Measurements from ENCODE around the gene NF2. TPM values are rescaled to one million over a fixed set of nuclear protein-coding genes. Genes with fewer than 3 reads are reported as not detected.

NF2 gene
- total and polyA plus RNA-seq, 2 donors, result 7.0 to 22.2 TPM

- H3K9me3 ChIP-seq (ENCODE audit: control insufficient read depth in 2 of 2, insufficient read depth in 1 of 2, low read length in 1 of 2), result no peaks in the 10 kb centered on the region
- DNase-seq (ENCODE audit: low read depth in 6 of 9, low spot score in 9 of 9), result no peak
- WGBS, result 91% methylated on average over 10 of the region's 10 CpGs
- H3K27me3 ChIP-seq (ENCODE audit: control insufficient read depth in 2 of 2, insufficient read depth in 1 of 2, low read length in 1 of 2), result no peaks in the 10 kb centered on the region
- no peak overlapping the region for H3K27ac ChIP-seq (ENCODE audit: low read depth in 1 of 2, low read length in 1 of 2)
- peaks cover 18 to 34% of the 10 kb centered on the region in 2 donors for H3K36me3 ChIP-seq (ENCODE audit: control insufficient read depth in 2 of 2, insufficient read depth in 2 of 2, low read length in 1 of 2)
- no peak overlapping the region for H3K4me3 ChIP-seq (ENCODE audit: low read length in 2 of 2)
- H3K4me1 ChIP-seq (ENCODE audit: control insufficient read depth in 2 of 2, insufficient read depth in 2 of 2, low read length in 2 of 2), result peaks cover 0 to 3% of the 10 kb centered on the region in 2 donors
These were observed 38.4 kb downstream of the NF2 start for GRCh38 chr22:29641700-29642330.

GRCh38 chr22:29642694-29643093 lies 39.3 kb downstream of the NF2 start:
- no peaks in the 10 kb centered on the region for H3K9me3 ChIP-seq (ENCODE audit: control insufficient read depth in 2 of 2, insufficient read depth in 1 of 2, low read length in 1 of 2)
- H3K4me1 ChIP-seq (ENCODE audit: control insufficient read depth in 2 of 2, insufficient read depth in 2 of 2, low read length in 2 of 2), result peaks cover 0 to 3% of the 10 kb centered on the region in 2 donors
- peaks cover 17 to 29% of the 10 kb centered on the region in 2 donors for H3K36me3 ChIP-seq (ENCODE audit: control insufficient read depth in 2 of 2, insufficient read depth in 2 of 2, low read length in 1 of 2)
- 85% methylated on average over 4 of the region's 4 CpGs for WGBS
- H3K27me3 ChIP-seq (ENCODE audit: control insufficient read depth in 2 of 2, insufficient read depth in 1 of 2, low read length in 1 of 2), result no peaks in the 10 kb centered on the region
- H3K27ac ChIP-seq (ENCODE audit: low read depth in 1 of 2, low read length in 1 of 2), result no peak overlapping the region
- DNase-seq (ENCODE audit: low read depth in 6 of 9, low spot score in 9 of 9), result no peak
- no peak overlapping the region for H3K4me3 ChIP-seq (ENCODE audit: low read length in 2 of 2)

GRCh38 chr22:29647954-29648737 lies 44.7 kb downstream of the NF2 start:
- 97% methylated on average over 6 of the region's 6 CpGs for WGBS
- Histone ChIP-seq H3K4me1 (ENCODE audit: control insufficient read depth in 2 of 2, insufficient read depth in 2 of 2, low read length in 2 of 2) (no peaks in the 10 kb centered on the region), H3K36me3 (ENCODE audit: control insufficient read depth in 2 of 2, insufficient read depth in 2 of 2, low read length in 1 of 2) (peaks cover 6 to 12% of the 10 kb centered on the region in 2 donors), H3K4me3 (ENCODE audit: low read length in 2 of 2) (no peak overlapping the region), H3K27me3 (ENCODE audit: control insufficient read depth in 2 of 2, insufficient read depth in 1 of 2, low read length in 1 of 2) (no peaks in the 10 kb centered on the region), H3K9me3 (ENCODE audit: control insufficient read depth in 2 of 2, insufficient read depth in 1 of 2, low read length in 1 of 2) (no peaks in the 10 kb centered on the region), H3K27ac (ENCODE audit: low read depth in 1 of 2, low read length in 1 of 2) (no peak overlapping the region)
- DNase-seq (ENCODE audit: low read depth in 6 of 9, low spot score in 9 of 9), result no peak

- no peak for DNase-seq (ENCODE audit: low read depth in 6 of 9, low spot score in 9 of 9)
- Histone ChIP-seq H3K4me3 (ENCODE audit: low read length in 2 of 2) (no peak overlapping the region), H3K9me3 (ENCODE audit: control insufficient read depth in 2 of 2, insufficient read depth in 1 of 2, low read length in 1 of 2) (no peaks in the 10 kb centered on the region), H3K27me3 (ENCODE audit: control insufficient read depth in 2 of 2, insufficient read depth in 1 of 2, low read length in 1 of 2) (no peaks in the 10 kb centered on the region), H3K4me1 (ENCODE audit: control insufficient read depth in 2 of 2, insufficient read depth in 2 of 2, low read length in 2 of 2) (no peaks in the 10 kb centered on the region), H3K27ac (ENCODE audit: low read depth in 1 of 2, low read length in 1 of 2) (no peak overlapping the region), H3K36me3 (ENCODE audit: control insufficient read depth in 2 of 2, insufficient read depth in 2 of 2, low read length in 1 of 2) (peaks cover 11 to 13% of the 10 kb centered on the region in 2 donors)
- WGBS, result 96% methylated on average over 5 of the region's 5 CpGs
These were observed 46.9 kb downstream of the NF2 start for GRCh38 chr22:29650370-29650769.

- 100% methylated on average over 1 of the region's 1 CpG for WGBS
These were observed 48.2 kb downstream of the NF2 start for GRCh38 chr22:29651652-29652051.

GRCh38 chr22:29654420-29654819 lies 51.0 kb downstream of the NF2 start:
- no peak for DNase-seq (ENCODE audit: low read depth in 6 of 9, low spot score in 9 of 9)
- Histone ChIP-seq H3K27ac (ENCODE audit: low read depth in 1 of 2, low read length in 1 of 2) (no peak overlapping the region), H3K36me3 (ENCODE audit: control insufficient read depth in 2 of 2, insufficient read depth in 2 of 2, low read length in 1 of 2) (peaks cover 19 to 20% of the 10 kb centered on the region in 2 donors), H3K9me3 (ENCODE audit: control insufficient read depth in 2 of 2, insufficient read depth in 1 of 2, low read length in 1 of 2) (no peaks in the 10 kb centered on the region), H3K4me1 (ENCODE audit: control insufficient read depth in 2 of 2, insufficient read depth in 2 of 2, low read length in 2 of 2) (no peaks in the 10 kb centered on the region), H3K4me3 (ENCODE audit: low read length in 2 of 2) (no peak overlapping the region), H3K27me3 (ENCODE audit: control insufficient read depth in 2 of 2, insufficient read depth in 1 of 2, low read length in 1 of 2) (no peaks in the 10 kb centered on the region)
- 99% methylated on average over 4 of the region's 4 CpGs for WGBS

More at GRCh38 chr22:29651652-29652051, 48.2 kb downstream of the NF2 start:
- Histone ChIP-seq H3K4me1 (ENCODE audit: control insufficient read depth in 2 of 2, insufficient read depth in 2 of 2, low read length in 2 of 2) (no peaks in the 10 kb centered on the region), H3K36me3 (ENCODE audit: control insufficient read depth in 2 of 2, insufficient read depth in 2 of 2, low read length in 1 of 2) (peaks cover 9 to 18% of the 10 kb centered on the region in 2 donors), H3K9me3 (ENCODE audit: control insufficient read depth in 2 of 2, insufficient read depth in 1 of 2, low read length in 1 of 2) (no peaks in the 10 kb centered on the region), H3K4me3 (ENCODE audit: low read length in 2 of 2) (no peak overlapping the region), H3K27me3 (ENCODE audit: control insufficient read depth in 2 of 2, insufficient read depth in 1 of 2, low read length in 1 of 2) (no peaks in the 10 kb centered on the region), H3K27ac (ENCODE audit: low read depth in 1 of 2, low read length in 1 of 2) (no peak overlapping the region)
- no peak for DNase-seq (ENCODE audit: low read depth in 6 of 9, low spot score in 9 of 9)

GRCh38 chr22:29654882-29655281 lies 51.4 kb downstream of the NF2 start:
- Histone ChIP-seq H3K4me1 (ENCODE audit: control insufficient read depth in 2 of 2, insufficient read depth in 2 of 2, low read length in 2 of 2) (no peaks in the 10 kb centered on the region), H3K4me3 (ENCODE audit: low read length in 2 of 2) (no peak overlapping the region), H3K27me3 (ENCODE audit: control insufficient read depth in 2 of 2, insufficient read depth in 1 of 2, low read length in 1 of 2) (no peaks in the 10 kb centered on the region), H3K27ac (ENCODE audit: low read depth in 1 of 2, low read length in 1 of 2) (no peak overlapping the region), H3K9me3 (ENCODE audit: control insufficient read depth in 2 of 2, insufficient read depth in 1 of 2, low read length in 1 of 2) (no peaks in the 10 kb centered on the region), H3K36me3 (ENCODE audit: control insufficient read depth in 2 of 2, insufficient read depth in 2 of 2, low read length in 1 of 2) (peaks cover 21 to 22% of the 10 kb centered on the region in 2 donors)
- WGBS, result 94% methylated on average over 7 of the region's 7 CpGs
- no peak for DNase-seq (ENCODE audit: low read depth in 6 of 9, low spot score in 9 of 9)

- H3K36me3 ChIP-seq (ENCODE audit: control insufficient read depth in 2 of 2, insufficient read depth in 2 of 2, low read length in 1 of 2), result peaks cover 28 to 39% of the 10 kb centered on the region in 2 donors
- peaks cover 0 to 8% of the 10 kb centered on the region in 2 donors for H3K4me1 ChIP-seq (ENCODE audit: control insufficient read depth in 2 of 2, insufficient read depth in 2 of 2, low read length in 2 of 2)
- H3K27ac ChIP-seq (ENCODE audit: low read depth in 1 of 2, low read length in 1 of 2), result no peak overlapping the region
- DNase-seq (ENCODE audit: low read depth in 6 of 9, low spot score in 9 of 9), result no peak
- 43% methylated on average over 4 of the region's 4 CpGs for WGBS
- H3K9me3 ChIP-seq (ENCODE audit: control insufficient read depth in 2 of 2, insufficient read depth in 1 of 2, low read length in 1 of 2), result no peaks in the 10 kb centered on the region
- H3K27me3 ChIP-seq (ENCODE audit: control insufficient read depth in 2 of 2, insufficient read depth in 1 of 2, low read length in 1 of 2), result no peaks in the 10 kb centered on the region
- H3K4me3 ChIP-seq (ENCODE audit: low read length in 2 of 2), result no peak overlapping the region
These were observed 54.7 kb downstream of the NF2 start for GRCh38 chr22:29658176-29658575.

- Histone ChIP-seq H3K4me3 (ENCODE audit: low read length in 2 of 2) (no peak overlapping the region), H3K36me3 (ENCODE audit: control insufficient read depth in 2 of 2, insufficient read depth in 2 of 2, low read length in 1 of 2) (peaks cover 32 to 50% of the 10 kb centered on the region in 2 donors), H3K27me3 (ENCODE audit: control insufficient read depth in 2 of 2, insufficient read depth in 1 of 2, low read length in 1 of 2) (no peaks in the 10 kb centered on the region), H3K27ac (ENCODE audit: low read depth in 1 of 2, low read length in 1 of 2) (no peak overlapping the region), H3K4me1 (ENCODE audit: control insufficient read depth in 2 of 2, insufficient read depth in 2 of 2, low read length in 2 of 2) (peaks cover 0 to 12% of the 10 kb centered on the region in 2 donors), H3K9me3 (ENCODE audit: control insufficient read depth in 2 of 2, insufficient read depth in 1 of 2, low read length in 1 of 2) (no peaks in the 10 kb centered on the region)
- WGBS, result 97% methylated on average over 11 of the region's 11 CpGs
- no peak for DNase-seq (ENCODE audit: low read depth in 6 of 9, low spot score in 9 of 9)
These were observed 56.6 kb downstream of the NF2 start for GRCh38 chr22:29660021-29660420.

Data from thymus (tissue), 11 donors.